ENCODE data around the gene GABRR3. TPM values are rescaled to one million over a fixed set of nuclear protein-coding genes. Genes with fewer than 3 reads are reported as not detected.

GABRR3 gene
- total RNA-seq, 2 experiments from 2014 or later = not detected

- TF ChIP-seq CTCF (conservative IDR thresholded peaks at IDR 0.05; ENCODE audit: low read length) (no peak), EZH2phosphoT487 (IDR thresholded peaks at IDR 0.05; ENCODE audit: borderline replicate concordance, low read depth, low read length) (no peak)
- intact Hi-C loops (cut with micrococcal nuclease; ENCODE audit: unreplicated experiment) = loop anchor here (10.0 kb wide), 2 partner anchors 111 to 1161 kb away; no protein-coding TSS in a partner anchor
- ChIA-PET POLR2A (interaction anchor here (0.7 kb wide), 1 partner anchor 1137 kb away, joined by 3 read pairs; no protein-coding TSS in a partner anchor), CTCF (ENCODE audit: unreplicated experiment) (no interaction called here)
- no TSS peak for BruUV-seq (replicated peaks)
- no peak overlapping the region for H3K4me2 ChIP-seq (ENCODE audit: low read length)
- H4K20me1 ChIP-seq (ENCODE audit: insufficient read depth, low read length) = no peaks in the 10 kb centered on the region
- no peaks in the 10 kb centered on the region for H3K9me2 ChIP-seq (ENCODE audit: insufficient read depth, low read length)
- DNase-seq (ENCODE audit: low spot score) = no peak
- H3K4me1 ChIP-seq (ENCODE audit: insufficient read depth, low read length, poor library complexity, severe bottlenecking) = no peaks in the 10 kb centered on the region
- no peaks in the 10 kb centered on the region for H3K9me3 ChIP-seq (ENCODE audit: low read length)
- no peak overlapping the region for H2AFZ ChIP-seq (ENCODE audit: low read length)
- H3K4me3 ChIP-seq (ENCODE audit: low read depth, low read length, poor library complexity, severe bottlenecking) = no peak overlapping the region
- no peaks in the 10 kb centered on the region for H3K79me2 ChIP-seq (ENCODE audit: insufficient read depth, low read depth, low read length)
- no peaks in the 10 kb centered on the region for H3K36me3 ChIP-seq (ENCODE audit: insufficient read depth, low read length)
- no peak overlapping the region for H3K27ac ChIP-seq (ENCODE audit: low read depth, low read length, poor library complexity, severe bottlenecking)
Measured at GRCh38 chr3:98025392-98025945, 9.6 kb downstream of the GABRR3 start.

GRCh38 chr3:98022978-98023820 is 11.9 kb downstream of the GABRR3 start:
- no peak overlapping the region for H3K4me3 ChIP-seq (ENCODE audit: low read depth, low read length, poor library complexity, severe bottlenecking)
- CTCF ChIA-PET (ENCODE audit: unreplicated experiment) = interaction anchor here (0.5 to 1.4 kb wide), 4 partner anchors 26 to 258 kb away, joined by 3 to 4 read pairs (median 3); no protein-coding TSS in a partner anchor
- H2AFZ ChIP-seq (ENCODE audit: low read length) = no peak overlapping the region
- TF ChIP-seq EZH2phosphoT487 (IDR thresholded peaks at IDR 0.05; ENCODE audit: borderline replicate concordance, low read depth, low read length) (no peak), CTCF (conservative IDR thresholded peaks at IDR 0.05; ENCODE audit: low read length) (peak; percentile 100)
- H3K9me3 ChIP-seq (ENCODE audit: low read length) = no peaks in the 10 kb centered on the region
- no TSS peak for BruUV-seq (replicated peaks)
- no peaks in the 10 kb centered on the region for H3K4me1 ChIP-seq (ENCODE audit: insufficient read depth, low read length, poor library complexity, severe bottlenecking)
- H3K27ac ChIP-seq (ENCODE audit: low read depth, low read length, poor library complexity, severe bottlenecking) = no peak overlapping the region
- DNase-seq (ENCODE audit: low spot score) = peak; percentile 70
- no peaks in the 10 kb centered on the region for H4K20me1 ChIP-seq (ENCODE audit: insufficient read depth, low read length)
- no peaks in the 10 kb centered on the region for H3K79me2 ChIP-seq (ENCODE audit: insufficient read depth, low read depth, low read length)
- H3K36me3 ChIP-seq (ENCODE audit: insufficient read depth, low read length) = no peaks in the 10 kb centered on the region
- no peaks in the 10 kb centered on the region for H3K9me2 ChIP-seq (ENCODE audit: insufficient read depth, low read length)
- POLR2A ChIA-PET = interaction anchor here (1.7 kb wide), 1 partner anchor 12 kb away, joined by 4 read pairs; no protein-coding TSS in a partner anchor
- no peak overlapping the region for H3K4me2 ChIP-seq (ENCODE audit: low read length)
- intact Hi-C loops (cut with micrococcal nuclease; ENCODE audit: unreplicated experiment) = loop anchor here (1.0 to 10.0 kb wide), 3 partner anchors 108 to 1158 kb away; no protein-coding TSS in a partner anchor
